DOHH2 (cell line): ENCODE data around the gene SLC27A2.

Source experiments
- CTCF ChIP-seq: fragments of 200-600 bp; sonication (generic); IDR thresholded peaks from one replicate; pipeline ENCODE4 v1.5.1; 2014; ENCODE audit warnings: antibody characterized with exemption, mild to moderate bottlenecking, low read depth, low read length; ENCODE audit not compliant: poor library complexity, severe bottlenecking
- EZH2phosphoT487 ChIP-seq: fragments of 200-600 bp; sonication (generic); IDR thresholded peaks from 2 replicates; pipeline ENCODE4 v1.6.1; 2017; ENCODE audit warnings: borderline replicate concordance, mild to moderate bottlenecking, antibody characterized with exemption, low read length, moderate library complexity, mixed read lengths

DNA sequence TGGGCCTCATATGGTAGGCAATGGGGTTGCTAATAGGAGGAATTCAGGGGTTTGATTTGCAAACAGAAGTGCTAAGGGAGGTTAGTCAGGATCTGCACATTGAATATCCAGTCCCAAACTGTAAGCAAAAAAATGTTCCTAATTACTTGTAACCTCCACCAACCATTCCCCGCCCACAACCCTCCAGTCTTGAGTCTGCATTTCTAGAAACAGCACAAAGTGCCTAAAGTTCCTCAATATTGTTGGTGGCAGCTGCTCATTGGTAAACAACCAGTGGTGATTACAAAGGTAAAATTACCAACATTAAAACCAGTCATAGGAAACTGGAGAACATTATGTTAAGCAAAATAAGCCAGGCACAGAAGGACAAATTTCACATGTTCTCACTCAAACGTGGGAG, 64.6 kb downstream of the SLC27A2 start:
- TF ChIP-seq EZH2phosphoT487: no peak
- TF ChIP-seq CTCF: no peak
